ENCODE results near the gene GPR141.

GPR141 gene

GRCh38 chr7:37735196-37735595 is 51.6 kb downstream of the GPR141 start:
- TF ChIP-seq ZNF274 (IDR thresholded peaks at IDR 0.05; ENCODE audit: low read depth, low read length) = no peak

DNA sequence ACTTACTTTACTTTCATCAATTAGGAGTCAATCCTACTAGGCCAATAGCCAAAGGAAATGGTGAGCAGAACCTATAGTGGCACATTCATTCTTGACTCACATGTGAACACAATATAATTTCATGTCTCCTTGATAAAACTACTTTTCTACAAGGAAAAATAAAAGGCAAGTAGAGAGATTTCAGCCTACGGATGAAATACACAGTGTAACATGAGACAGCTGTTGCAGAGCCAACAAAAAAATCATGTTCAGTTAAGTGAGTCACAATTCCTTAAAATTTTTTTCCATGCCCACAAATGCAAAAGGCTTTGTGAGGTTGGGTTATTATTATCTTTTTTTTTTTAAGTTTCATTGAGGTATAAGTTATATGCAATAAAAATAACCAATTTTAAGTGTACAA is 54.8 kb downstream of the GPR141 start:
- H3K4me3 ChIP-seq (ENCODE audit: low read length) = no peak overlapping the region

More at GRCh38 chr7:37735196-37735595, 51.6 kb downstream of the GPR141 start:
- H3K4me3 ChIP-seq (ENCODE audit: low read length) = no peak overlapping the region

GRCh38 chr7:37740398-37740797 is 56.8 kb downstream of the GPR141 start:
- no peak overlapping the region for H3K4me3 ChIP-seq (ENCODE audit: low read length)
- TF ChIP-seq ZNF274 (IDR thresholded peaks at IDR 0.05; ENCODE audit: low read depth, low read length) = no peak

More for the DNA sequence above, 54.8 kb downstream of the GPR141 start:
- TF ChIP-seq ZNF274 (IDR thresholded peaks at IDR 0.05; ENCODE audit: low read depth, low read length) = no peak

DNA sequence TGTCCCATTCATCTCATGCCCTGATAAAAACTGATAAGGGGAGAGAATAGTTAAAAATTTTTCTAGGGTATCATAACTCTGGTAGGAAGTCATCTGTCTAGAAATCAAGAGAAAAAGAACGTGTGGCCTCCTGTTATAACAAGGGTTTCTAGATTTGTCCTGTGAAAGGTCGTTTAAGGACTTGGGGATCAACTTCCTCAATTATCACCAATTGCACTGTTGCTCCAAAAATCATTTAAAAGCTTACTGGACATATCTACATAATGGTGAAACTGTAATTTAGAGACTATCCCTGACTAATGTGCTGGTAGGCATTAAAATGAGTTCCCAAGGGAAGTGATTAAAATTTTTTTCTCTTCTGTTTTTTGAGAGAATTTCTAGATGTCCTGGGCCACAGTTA is 58.2 kb downstream of the GPR141 start:
- H3K4me3 ChIP-seq (ENCODE audit: low read length) = no peak overlapping the region
- TF ChIP-seq ZNF274 (IDR thresholded peaks at IDR 0.05; ENCODE audit: low read depth, low read length) = no peak

DNA sequence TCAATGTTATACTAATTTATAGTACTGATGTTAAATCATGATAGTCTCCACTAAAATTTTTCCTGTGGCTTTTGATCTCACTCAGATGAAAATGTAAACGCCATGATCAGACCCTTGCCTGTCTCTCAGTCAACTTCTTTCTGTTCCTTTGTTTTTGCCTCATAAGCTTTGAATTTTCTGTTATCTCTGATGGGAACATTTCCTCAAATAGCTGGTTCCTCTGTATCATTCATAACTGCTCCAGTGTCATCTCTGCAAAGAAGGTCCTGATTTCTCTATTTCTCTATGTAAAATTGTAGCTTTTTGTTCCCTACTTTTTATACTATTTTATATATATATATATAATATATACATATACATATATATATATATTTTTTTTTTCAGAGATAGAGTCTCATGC is 67.5 kb downstream of the GPR141 start:
- no peak overlapping the region for H3K4me3 ChIP-seq (ENCODE audit: low read length)
- TF ChIP-seq ZNF274 (IDR thresholded peaks at IDR 0.05; ENCODE audit: low read depth, low read length) = no peak

- TF ChIP-seq ZNF274 (IDR thresholded peaks at IDR 0.05; ENCODE audit: low read depth, low read length) = no peak
- no peak overlapping the region for H3K4me3 ChIP-seq (ENCODE audit: low read length)
Measured at GRCh38 chr7:37753398-37754050, 70.0 kb downstream of the GPR141 start.

GRCh38 chr7:37756797-37757551 is 73.4 kb downstream of the GPR141 start:
- no peak for TF ChIP-seq ZNF274 (IDR thresholded peaks at IDR 0.05; ENCODE audit: low read depth, low read length)
- H3K4me3 ChIP-seq (ENCODE audit: low read length) = no peak overlapping the region

DNA sequence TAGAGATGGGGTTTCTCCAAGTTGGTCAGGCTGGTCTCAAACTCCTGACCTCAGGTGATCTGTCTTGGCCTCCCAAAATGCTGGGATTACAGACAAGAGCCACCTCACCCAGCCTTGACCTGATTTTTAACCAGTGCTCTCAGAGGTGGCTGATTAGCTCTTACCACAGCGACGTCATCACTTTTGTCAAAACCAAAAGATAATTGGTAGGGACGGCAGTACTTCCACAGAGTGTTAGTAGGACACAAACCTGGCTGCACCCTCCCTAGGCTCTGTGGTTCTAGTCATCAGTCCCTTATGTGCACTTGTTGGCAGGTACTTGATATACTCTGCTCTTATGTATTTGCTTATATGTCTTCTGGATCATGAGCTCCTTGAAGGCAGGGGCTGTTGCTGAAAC is 74.0 kb downstream of the GPR141 start:
- no peak overlapping the region for H3K4me3 ChIP-seq (ENCODE audit: low read length)
- TF ChIP-seq ZNF274 (IDR thresholded peaks at IDR 0.05; ENCODE audit: low read depth, low read length) = no peak

DNA sequence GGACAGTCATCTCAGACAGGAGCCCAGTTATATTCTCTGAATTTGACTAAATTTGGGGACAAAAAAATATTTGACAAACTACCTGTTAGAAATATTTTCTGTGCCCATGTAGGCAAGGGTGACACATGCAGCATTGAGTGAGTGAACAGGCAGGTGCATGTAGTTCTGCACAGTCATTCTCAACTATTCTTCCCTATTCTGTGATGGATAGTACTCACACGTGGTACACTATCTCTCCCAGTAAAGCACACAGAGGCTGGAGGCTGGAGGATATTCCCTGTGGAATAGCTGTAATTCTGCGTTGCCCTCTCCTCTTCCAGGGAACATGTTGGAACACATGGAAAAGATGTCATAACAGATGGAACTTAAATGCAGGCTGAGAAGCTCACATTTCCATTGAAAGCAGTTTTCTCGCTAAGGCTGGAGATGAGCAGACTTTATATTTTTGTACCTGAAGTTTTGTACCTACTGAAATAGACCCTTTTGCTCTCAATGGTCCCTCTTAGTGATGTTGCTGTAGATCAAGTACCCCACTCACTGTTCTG is 75.0 kb downstream of the GPR141 start:
- no peak for TF ChIP-seq ZNF274 (IDR thresholded peaks at IDR 0.05; ENCODE audit: low read depth, low read length)

DNA sequence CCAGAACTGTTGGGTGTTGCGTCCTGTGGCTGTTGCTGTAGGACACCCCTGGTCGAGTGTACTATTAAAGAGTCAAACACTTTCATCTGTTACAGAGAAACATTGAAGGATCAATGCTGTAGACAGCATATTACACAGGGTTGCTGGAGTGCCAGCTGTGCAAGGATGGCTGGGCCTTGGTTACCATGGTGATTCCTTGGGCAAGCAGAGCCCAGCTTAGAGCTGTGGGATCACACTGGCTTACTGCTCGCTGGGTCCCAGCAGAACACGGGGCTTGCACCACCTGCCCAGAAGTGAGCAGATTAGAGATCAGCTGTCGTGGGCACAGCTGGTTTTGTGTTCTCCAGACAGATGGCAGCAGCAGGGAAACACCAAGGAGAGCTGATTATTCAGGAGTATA is 76.0 kb downstream of the GPR141 start:
- no peak overlapping the region for H3K4me3 ChIP-seq (ENCODE audit: low read length)
- no peak for TF ChIP-seq ZNF274 (IDR thresholded peaks at IDR 0.05; ENCODE audit: low read depth, low read length)

More for the DNA sequence above, 75.0 kb downstream of the GPR141 start:
- H3K4me3 ChIP-seq (ENCODE audit: low read length) = no peak overlapping the region

DNA sequence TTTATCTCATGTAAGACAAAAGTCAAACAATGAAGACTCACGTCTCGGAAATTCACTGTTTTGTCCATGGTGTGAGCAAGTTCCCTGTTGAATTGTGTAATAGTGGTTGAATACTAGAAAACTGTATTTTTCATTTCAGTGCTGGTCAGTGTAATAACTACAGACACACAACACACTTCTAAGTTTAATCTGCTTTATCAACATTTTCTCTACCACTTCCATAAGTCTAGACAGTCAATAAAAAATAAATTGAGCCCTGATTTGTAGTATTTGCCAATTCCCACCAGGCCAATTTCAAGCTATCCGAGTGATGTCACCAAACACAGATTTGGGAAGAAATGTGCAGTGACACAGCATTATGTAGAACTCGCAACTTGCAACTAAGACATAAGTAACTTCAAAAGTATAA is 81.9 kb downstream of the GPR141 start:
- H3K4me3 ChIP-seq (ENCODE audit: low read length) = no peak overlapping the region

GRCh38 chr7:37765872-37766525 is 82.4 kb downstream of the GPR141 start:
- H3K4me3 ChIP-seq (ENCODE audit: low read length) = no peak overlapping the region; the same call in 1 of the 2 replicates
- no peak for TF ChIP-seq ZNF274 (IDR thresholded peaks at IDR 0.05; ENCODE audit: low read depth, low read length)

More for the DNA sequence above, 81.9 kb downstream of the GPR141 start:
- no peak for TF ChIP-seq ZNF274 (IDR thresholded peaks at IDR 0.05; ENCODE audit: low read depth, low read length)

- TF ChIP-seq ZNF274 (IDR thresholded peaks at IDR 0.05; ENCODE audit: low read depth, low read length) = no peak
- H3K4me3 ChIP-seq (ENCODE audit: low read length) = no peak overlapping the region
Measured at GRCh38 chr7:37768611-37769010, 85.0 kb downstream of the GPR141 start.

DNA sequence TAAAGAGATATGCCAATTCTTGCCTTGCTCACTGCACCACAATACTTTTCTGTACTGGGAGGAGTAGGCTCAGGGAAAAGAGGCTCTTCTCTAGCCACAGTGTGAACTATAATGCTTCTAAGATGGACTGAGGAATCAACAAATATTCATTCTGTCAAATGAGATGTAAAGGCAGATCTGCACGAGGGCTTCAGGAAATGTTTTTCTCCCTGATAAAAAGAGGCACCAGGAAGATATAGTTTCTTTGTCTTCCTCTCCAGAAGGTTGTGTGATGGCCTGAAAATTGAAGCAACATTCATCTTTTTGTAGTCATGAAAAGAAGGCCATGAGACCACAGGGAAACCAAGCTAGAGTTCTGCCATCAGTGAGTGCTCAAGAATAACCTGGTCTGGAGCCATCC is 85.7 kb downstream of the GPR141 start:
- no peak overlapping the region for H3K4me3 ChIP-seq (ENCODE audit: low read length)
- TF ChIP-seq ZNF274 (IDR thresholded peaks at IDR 0.05; ENCODE audit: low read depth, low read length) = no peak

Data from GM08714 (cell line).